ENCODE results near the gene SETD6.

SETD6 gene

DNA sequence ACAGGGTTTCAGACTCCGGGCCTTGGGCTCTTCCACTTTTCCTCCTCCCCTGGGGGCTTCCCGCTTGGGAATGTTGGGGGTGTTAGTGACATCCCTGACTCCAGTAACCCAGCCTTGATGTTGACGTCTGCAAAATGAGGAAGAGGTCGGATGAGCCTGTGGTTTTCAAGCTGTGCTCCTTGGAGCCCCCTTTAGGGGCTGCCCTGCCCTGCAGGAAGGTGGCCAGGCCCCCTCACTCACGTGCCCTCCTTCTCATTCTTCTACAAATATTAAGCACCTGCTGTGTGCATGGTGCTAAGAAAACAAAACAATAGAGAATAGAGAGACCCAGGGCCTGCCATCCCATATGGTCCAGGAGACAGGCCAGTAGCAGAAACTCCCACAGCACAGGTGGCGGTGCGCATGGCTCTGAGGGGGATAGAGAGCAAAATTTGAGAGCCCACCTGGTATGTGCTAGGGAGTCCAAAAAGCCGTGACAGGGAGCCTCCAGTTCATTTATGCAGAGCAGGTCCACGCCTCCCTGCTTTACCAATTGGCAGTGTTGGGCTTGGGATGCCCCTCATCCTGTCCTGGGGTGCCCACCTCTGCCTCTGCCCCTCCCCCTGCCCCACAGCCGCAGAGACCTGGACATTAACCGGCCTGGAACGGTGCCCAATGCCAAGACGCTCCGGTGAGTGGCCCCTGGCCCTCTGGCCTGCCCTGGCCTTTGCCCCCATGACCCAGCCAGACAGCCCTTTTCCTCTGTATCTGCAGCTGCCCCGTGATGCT is 7.9 kb upstream of the SETD6 start:
- Histone ChIP-seq H3K4ac (ENCODE audit: low read length) (no peak overlapping the region), H3K79me1 (ENCODE audit: low read depth, low read length) (peaks cover 3% of the 10 kb centered on the region), H3K14ac (ENCODE audit: low read length) (no peak overlapping the region), H3K4me2 (ENCODE audit: insufficient read depth, low read length, poor library complexity, severe bottlenecking) (no peak overlapping the region), H3K36me3 (replicated peaks in 1 of 2; ENCODE audit: control insufficient read depth in 2 of 2, insufficient read depth in 2 of 2, low read length in 2 of 2) (peaks cover 10 to 42% of the 10 kb centered on the region in 2 donors), H2BK15ac (ENCODE audit: low read length) (no peak overlapping the region), H2BK5ac (ENCODE audit: low read length) (no peak overlapping the region), H3K23ac (ENCODE audit: low read depth, low read length, poor library complexity) (peak overlapping the region; percentile 65), H3K4me3 (ENCODE audit: low read length in 2 of 2) (no peak overlapping the region), H3K4me1 (ENCODE audit: control insufficient read depth in 2 of 2, insufficient read depth in 1 of 2, low read depth in 1 of 2, low read length in 2 of 2) (no peaks in the 10 kb centered on the region), H2BK12ac (ENCODE audit: low read length) (no peak overlapping the region), H2BK120ac (ENCODE audit: low read depth, low read length) (no peak overlapping the region), H3K27ac (replicated peaks; ENCODE audit: low read length) (no peak overlapping the region), H3K9me3 (replicated peaks in 1 of 2; ENCODE audit: control insufficient read depth in 2 of 2, insufficient read depth in 1 of 2, low read depth in 1 of 2, low read length in 2 of 2) (no peaks in the 10 kb centered on the region), H2AFZ (ENCODE audit: low read length) (no peak overlapping the region), H3K27me3 (ENCODE audit: control insufficient read depth in 3 of 3, insufficient read depth in 3 of 3, low read depth in 1 of 3, low read length in 3 of 3) (no peaks in the 10 kb centered on the region), H3K18ac (ENCODE audit: low read length) (no peak overlapping the region), H3K9ac (ENCODE audit: low read depth, low read length, poor library complexity) (peak overlapping the region; percentile 21), H4K91ac (ENCODE audit: low read depth, low read length, poor library complexity) (no peak overlapping the region), H4K8ac (ENCODE audit: low read depth, low read length) (no peak overlapping the region), H2AK5ac (ENCODE audit: low read depth, low read length) (no peak overlapping the region)
- WGBS, 2 donors (ENCODE audit: extremely low coverage in 2 of 2, insufficient read length in 2 of 2, insufficient replicate concordance in 1 of 2): no CpG with 5 or more reads among the region's 15 CpGs
- no peak for DNase-seq (ENCODE audit: low spot score)

DNA sequence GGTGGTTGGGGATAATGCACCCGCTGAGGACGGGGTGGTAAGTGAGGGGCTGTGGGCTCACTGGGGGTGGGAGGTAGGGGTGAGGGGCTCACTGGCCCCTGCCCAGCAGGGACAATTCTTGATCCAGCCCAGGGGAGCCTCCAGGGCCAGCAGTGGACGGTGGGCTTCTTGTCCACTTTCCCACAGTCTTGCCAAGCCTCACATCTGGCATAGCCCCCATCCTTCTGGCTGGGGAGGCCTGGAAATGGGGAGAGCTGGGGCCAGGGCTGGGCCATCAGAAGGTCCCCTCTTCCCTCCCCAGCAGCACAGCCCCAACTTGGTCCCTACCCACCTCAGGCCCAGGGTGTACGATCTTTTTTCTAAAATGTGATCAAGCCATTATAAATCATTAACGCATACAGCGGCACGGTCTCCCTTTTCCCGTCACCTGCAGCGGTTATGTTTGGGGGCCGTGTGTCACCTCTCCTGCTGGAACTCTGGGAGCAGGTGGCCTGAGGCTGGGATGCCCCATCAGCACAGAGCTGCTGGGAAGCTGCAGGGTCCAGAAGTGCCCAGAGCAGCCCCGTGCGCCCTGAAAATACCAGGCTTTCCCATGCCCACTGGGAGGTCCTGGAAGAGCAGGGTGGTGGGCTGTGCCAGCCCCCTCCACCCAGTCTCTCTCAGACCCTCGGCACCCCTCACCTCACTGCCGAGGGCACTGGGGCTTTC is 7.2 kb upstream of the SETD6 start:
- Histone ChIP-seq H2AK5ac (ENCODE audit: low read depth, low read length) (no peak overlapping the region), H2BK120ac (ENCODE audit: low read depth, low read length) (no peak overlapping the region), H3K18ac (ENCODE audit: low read length) (no peak overlapping the region), H2BK5ac (ENCODE audit: low read length) (no peak overlapping the region), H3K27me3 (ENCODE audit: control insufficient read depth in 3 of 3, insufficient read depth in 3 of 3, low read depth in 1 of 3, low read length in 3 of 3) (no peaks in the 10 kb centered on the region), H3K27ac (replicated peaks; ENCODE audit: low read length) (no peak overlapping the region), H2BK15ac (ENCODE audit: low read length) (no peak overlapping the region), H3K4ac (ENCODE audit: low read length) (no peak overlapping the region), H3K4me1 (ENCODE audit: control insufficient read depth in 2 of 2, insufficient read depth in 1 of 2, low read depth in 1 of 2, low read length in 2 of 2) (no peaks in the 10 kb centered on the region), H3K9me3 (replicated peaks in 1 of 2; ENCODE audit: control insufficient read depth in 2 of 2, insufficient read depth in 1 of 2, low read depth in 1 of 2, low read length in 2 of 2) (no peaks in the 10 kb centered on the region), H3K23ac (ENCODE audit: low read depth, low read length, poor library complexity) (peak overlapping the region; percentile 65), H4K8ac (ENCODE audit: low read depth, low read length) (no peak overlapping the region), H3K79me1 (ENCODE audit: low read depth, low read length) (peaks cover 3% of the 10 kb centered on the region), H3K4me2 (ENCODE audit: insufficient read depth, low read length, poor library complexity, severe bottlenecking) (no peak overlapping the region), H2AFZ (ENCODE audit: low read length) (no peak overlapping the region), H4K91ac (ENCODE audit: low read depth, low read length, poor library complexity) (no peak overlapping the region), H3K36me3 (replicated peaks in 1 of 2; ENCODE audit: control insufficient read depth in 2 of 2, insufficient read depth in 2 of 2, low read length in 2 of 2) (peaks cover 10 to 49% of the 10 kb centered on the region in 2 donors), H3K14ac (ENCODE audit: low read length) (peak overlapping the region; percentile 71), H3K9ac (ENCODE audit: low read depth, low read length, poor library complexity) (peak overlapping the region; percentile 21), H2BK12ac (ENCODE audit: low read length) (no peak overlapping the region), H3K4me3 (ENCODE audit: low read length in 2 of 2) (no peak overlapping the region)
- WGBS, 2 donors (ENCODE audit: extremely low coverage in 2 of 2, insufficient read length in 2 of 2, insufficient replicate concordance in 1 of 2): no CpG with 5 or more reads among the region's 14 CpGs
- no peak for DNase-seq (ENCODE audit: low spot score)

DNA sequence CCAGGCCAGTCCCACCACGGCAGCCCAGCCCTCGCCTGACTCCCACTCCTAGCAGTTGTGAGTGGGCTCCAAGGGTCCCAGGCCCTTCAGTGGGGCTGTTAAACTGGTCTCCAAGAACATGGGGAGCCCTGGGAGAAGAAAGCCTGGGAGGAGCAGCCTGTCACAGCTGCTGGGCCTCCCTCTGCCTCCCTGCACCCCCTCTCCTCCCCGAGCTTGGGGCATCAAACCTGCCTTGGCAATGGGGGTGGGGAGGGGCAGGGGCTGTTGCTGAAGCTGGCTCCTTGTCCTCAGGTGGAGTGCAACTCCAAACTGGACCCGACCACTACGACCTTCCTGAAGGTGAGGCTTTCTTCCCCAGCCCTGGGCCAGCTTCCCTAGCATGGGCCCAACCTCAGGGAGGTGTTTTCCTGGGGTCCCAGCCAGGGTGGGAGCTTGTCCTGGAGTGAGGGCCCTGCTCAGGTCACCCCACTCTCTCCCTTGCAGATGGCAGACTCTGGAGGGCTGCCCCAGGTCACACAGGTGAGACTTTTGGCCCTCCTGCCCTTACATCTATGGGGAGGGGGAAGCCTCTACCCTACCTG is 6.6 kb upstream of the SETD6 start:
- H4K8ac ChIP-seq (ENCODE audit: low read depth, low read length): no peak overlapping the region
- H3K4me1 ChIP-seq (ENCODE audit: control insufficient read depth in 2 of 2, insufficient read depth in 1 of 2, low read depth in 1 of 2, low read length in 2 of 2): no peaks in the 10 kb centered on the region
- H2AFZ ChIP-seq (ENCODE audit: low read length): no peak overlapping the region
- H3K18ac ChIP-seq (ENCODE audit: low read length): no peak overlapping the region
- peak overlapping the region; percentile 75 for H2BK5ac ChIP-seq (ENCODE audit: low read length)
- H3K4me2 ChIP-seq (ENCODE audit: insufficient read depth, low read length, poor library complexity, severe bottlenecking): no peak overlapping the region
- no peak overlapping the region for H2BK15ac ChIP-seq (ENCODE audit: low read length)
- no peak overlapping the region for H2BK120ac ChIP-seq (ENCODE audit: low read depth, low read length)
- H3K36me3 ChIP-seq (replicated peaks in 1 of 2; ENCODE audit: control insufficient read depth in 2 of 2, insufficient read depth in 2 of 2, low read length in 2 of 2): peaks cover 10 to 48% of the 10 kb centered on the region in 2 donors
- no peak overlapping the region for H3K27ac ChIP-seq (replicated peaks; ENCODE audit: low read length)
- no peaks in the 10 kb centered on the region for H3K27me3 ChIP-seq (ENCODE audit: control insufficient read depth in 3 of 3, insufficient read depth in 3 of 3, low read depth in 1 of 3, low read length in 3 of 3)
- H2BK12ac ChIP-seq (ENCODE audit: low read length): no peak overlapping the region
- H3K4ac ChIP-seq (ENCODE audit: low read length): no peak overlapping the region
- no peak overlapping the region for H3K4me3 ChIP-seq (ENCODE audit: low read length in 2 of 2)
- no peak overlapping the region for H3K9ac ChIP-seq (ENCODE audit: low read depth, low read length, poor library complexity)
- H3K9me3 ChIP-seq (replicated peaks in 1 of 2; ENCODE audit: control insufficient read depth in 2 of 2, insufficient read depth in 1 of 2, low read depth in 1 of 2, low read length in 2 of 2): no peaks in the 10 kb centered on the region
- peaks cover 3% of the 10 kb centered on the region for H3K79me1 ChIP-seq (ENCODE audit: low read depth, low read length)
- H2AK5ac ChIP-seq (ENCODE audit: low read depth, low read length): no peak overlapping the region
- no peak for DNase-seq (ENCODE audit: low spot score)
- WGBS, 2 donors (ENCODE audit: extremely low coverage in 2 of 2, insufficient read length in 2 of 2, insufficient replicate concordance in 1 of 2): no CpG with 5 or more reads among the region's 5 CpGs
- no peak overlapping the region for H4K91ac ChIP-seq (ENCODE audit: low read depth, low read length, poor library complexity)
- H3K14ac ChIP-seq (ENCODE audit: low read length): peak overlapping the region; percentile 71
- H3K23ac ChIP-seq (ENCODE audit: low read depth, low read length, poor library complexity): peak overlapping the region; percentile 65
